HEK293 (cell line): ENCODE results near the gene STK11.

ENCODE experiments used
- ZBTB1 ChIP-seq: fragments of 450-650 bp; formaldehyde crosslinking; IDR thresholded peaks from 2 replicates; pipeline ENCODE4 v1.5.1; 2016; ENCODE audit warnings: missing biosample characterization, missing genetic modification characterization
- ZEB2 ChIP-seq: fragments of 450-650 bp; formaldehyde crosslinking; IDR thresholded peaks from 2 replicates; pipeline ENCODE4 v1.5.1; 2016; ENCODE audit warnings: missing biosample characterization, missing genetic modification characterization
- ZFHX2 ChIP-seq: fragments of 450-650 bp; formaldehyde crosslinking; conservative IDR thresholded peaks from 2 replicates; pipeline ENCODE4 v1.5.1; 2016; ENCODE audit warnings: missing biosample characterization, missing genetic modification characterization
- ZNF157 ChIP-seq: fragments of 450-650 bp; formaldehyde crosslinking; IDR thresholded peaks from 2 replicates; pipeline ENCODE4 v1.5.1; 2016; ENCODE audit warnings: missing biosample characterization, missing genetic modification characterization
- ZNF169 ChIP-seq: fragments of 450-650 bp; formaldehyde crosslinking; IDR thresholded peaks from 2 replicates; pipeline ENCODE4 v1.5.1; 2016; ENCODE audit warnings: missing biosample characterization, missing genetic modification characterization
- ZNF24 ChIP-seq: fragments of 450-650 bp; formaldehyde crosslinking; IDR thresholded peaks from 2 replicates; pipeline ENCODE4 v1.5.1; 2016; ENCODE audit warnings: missing biosample characterization, missing genetic modification characterization
- ZNF248 ChIP-seq: fragments of 450-650 bp; formaldehyde crosslinking; IDR thresholded peaks from 2 replicates; pipeline ENCODE4 v1.5.1; 2017; ENCODE audit warnings: missing biosample characterization, missing genetic modification characterization
- ZNF302 ChIP-seq: fragments of 450-650 bp; formaldehyde crosslinking; IDR thresholded peaks from 2 replicates; pipeline ENCODE4 v1.5.1; 2016; ENCODE audit warnings: missing biosample characterization, missing genetic modification characterization, low read depth
- ZNF311 ChIP-seq: fragments of 450-650 bp; formaldehyde crosslinking; IDR thresholded peaks from 2 replicates; pipeline ENCODE4 v1.5.1; 2017; ENCODE audit warnings: missing biosample characterization, missing genetic modification characterization, borderline replicate concordance
- ZNF324 ChIP-seq: fragments of 450-650 bp; formaldehyde crosslinking; IDR thresholded peaks from 2 replicates; pipeline ENCODE4 v1.5.1; 2016; ENCODE audit warnings: missing biosample characterization, missing genetic modification characterization
- ZNF341 ChIP-seq: fragments of 450-650 bp; formaldehyde crosslinking; IDR thresholded peaks from 2 replicates; pipeline ENCODE4; 2016; ENCODE audit warnings: low read depth, missing biosample characterization, missing genetic modification characterization
- ZNF37A ChIP-seq: fragments of 450-650 bp; IDR thresholded peaks from 2 replicates; pipeline ENCODE4 v1.5.1; 2018; ENCODE audit warnings: missing biosample characterization, missing genetic modification characterization
- ZNF394 ChIP-seq: fragments of 450-650 bp; formaldehyde crosslinking; IDR thresholded peaks from 2 replicates; pipeline ENCODE4 v1.5.1; 2016; ENCODE audit warnings: missing biosample characterization, missing genetic modification characterization, mild to moderate bottlenecking, moderate library complexity, borderline replicate concordance
- ZNF529 ChIP-seq: fragments of 450-650 bp; formaldehyde crosslinking; IDR thresholded peaks from 2 replicates; pipeline ENCODE4 v1.5.1; 2017; ENCODE audit warnings: missing genetic modification characterization, missing biosample characterization; ENCODE audit not compliant: insufficient replicate concordance
- ZNF560 ChIP-seq: fragments of 450-650 bp; formaldehyde crosslinking; IDR thresholded peaks from 2 replicates; pipeline ENCODE4 v1.5.1; 2017; ENCODE audit warnings: missing biosample characterization, missing genetic modification characterization, borderline replicate concordance
- ZNF610 ChIP-seq: fragments of 450-650 bp; formaldehyde crosslinking; IDR thresholded peaks from 2 replicates; pipeline ENCODE4 v1.5.1; 2016; ENCODE audit warnings: missing biosample characterization, missing genetic modification characterization, borderline replicate concordance
- ZNF626 ChIP-seq: fragments of 450-650 bp; sonication (Bioruptor Pico); formaldehyde crosslinking; IDR thresholded peaks from 2 replicates; pipeline ENCODE4 v1.5.1; 2018; ENCODE audit warnings: missing biosample characterization, missing genetic modification characterization, inconsistent platforms
- ZNF629 ChIP-seq: fragments of 450-650 bp; formaldehyde crosslinking; IDR thresholded peaks from 2 replicates; pipeline ENCODE4 v1.5.1; 2017; ENCODE audit warnings: missing biosample characterization, missing genetic modification characterization
- ZNF76 ChIP-seq: fragments of 450-650 bp; formaldehyde crosslinking; IDR thresholded peaks from 2 replicates; pipeline ENCODE4; 2016; ENCODE audit warnings: low read depth, missing biosample characterization, missing genetic modification characterization, borderline replicate concordance
- ZXDB ChIP-seq: fragments of 450-650 bp; formaldehyde crosslinking; IDR thresholded peaks from 2 replicates; pipeline ENCODE4 v1.5.1; 2016; ENCODE audit warnings: missing biosample characterization, missing genetic modification characterization
- TF ChIP-seq, protein P1 (sequence below): fragments of 450-650 bp; formaldehyde crosslinking; IDR thresholded peaks from 2 replicates; pipeline ENCODE4 v1.5.1; 2016; ENCODE audit warnings: missing biosample characterization, missing genetic modification characterization
- TF ChIP-seq, protein P2 (sequence below): fragments of 450-650 bp; formaldehyde crosslinking; IDR thresholded peaks from 2 replicates; pipeline ENCODE4 v1.5.1; 2016; ENCODE audit warnings: missing biosample characterization, missing genetic modification characterization
- TF ChIP-seq, protein P3 (sequence below): fragments of 450-650 bp; formaldehyde crosslinking; optimal IDR thresholded peaks from 2 replicates; pipeline ENCODE3; 2016; ENCODE audit warnings: missing biosample characterization, mild to moderate bottlenecking, missing genetic modification characterization
- TF ChIP-seq, protein P4 (sequence below): fragments of 450-650 bp; formaldehyde crosslinking; IDR thresholded peaks from 2 replicates; pipeline ENCODE4 v1.5.1; 2016; ENCODE audit warnings: missing biosample characterization, missing genetic modification characterization
- TF ChIP-seq, protein P5 (sequence below): fragments of 450-650 bp; formaldehyde crosslinking; IDR thresholded peaks from 2 replicates; pipeline ENCODE4 v1.5.1; 2016; ENCODE audit warnings: missing biosample characterization, missing genetic modification characterization, low read depth
- TF ChIP-seq, protein P6 (sequence below): fragments of 450-650 bp; formaldehyde crosslinking; IDR thresholded peaks from 2 replicates; pipeline ENCODE4 v1.5.1; 2016; ENCODE audit warnings: missing biosample characterization, missing genetic modification characterization
- TF ChIP-seq, protein P7 (sequence below): fragments of 450-650 bp; formaldehyde crosslinking; IDR thresholded peaks from 2 replicates; pipeline ENCODE4 v1.5.1; 2016; ENCODE audit warnings: missing biosample characterization, missing genetic modification characterization

The STK11 gene

DNA sequence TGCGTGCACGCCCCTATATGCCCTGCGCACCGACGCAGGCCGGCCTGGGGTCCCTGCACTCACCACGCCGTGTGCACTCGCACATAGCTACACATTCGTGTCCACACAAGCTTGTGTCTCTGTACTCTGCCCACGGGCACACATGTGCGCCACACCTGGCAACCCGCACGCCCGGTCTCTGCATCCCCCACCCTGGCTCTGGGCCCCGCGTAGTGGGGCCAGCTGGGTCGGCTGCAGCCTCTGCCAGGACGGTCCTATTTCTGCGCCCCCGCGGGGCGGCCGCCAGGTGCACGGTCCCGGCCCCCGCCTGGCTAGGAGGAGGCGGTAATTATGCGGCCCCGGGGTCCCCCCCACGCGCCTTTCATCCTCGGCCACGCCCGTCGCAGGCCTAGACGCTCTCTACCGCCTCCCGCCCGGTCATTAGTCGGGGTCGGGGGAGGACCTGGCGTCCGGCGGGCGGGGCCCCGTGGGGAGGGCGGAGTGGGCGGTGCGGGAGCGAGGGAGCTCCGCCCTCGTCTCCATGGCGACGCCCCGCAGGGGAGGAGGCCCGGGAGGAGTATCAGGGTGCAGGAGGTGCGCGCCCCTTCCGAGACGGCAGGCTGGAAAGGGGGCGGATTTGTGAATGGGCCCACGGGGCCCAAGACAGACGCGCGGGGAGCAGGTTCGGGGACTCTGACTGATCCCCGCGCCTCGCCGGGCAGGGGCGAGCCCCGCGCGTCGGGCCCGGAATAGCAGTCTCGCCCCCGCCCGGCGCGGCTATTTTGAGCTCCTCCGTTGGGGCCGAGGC, 60.7 kb downstream of the STK11 start (continued):
- TF ChIP-seq ZEB2 (tag by site-specific recombination) (peak; percentile 74), ZNF24 (tag by site-specific recombination) (no peak), ZNF341 (tag by site-specific recombination) (peak; percentile 84), ZNF302 (tag by site-specific recombination) (no peak), ZNF394 (tag by site-specific recombination) (peak; percentile 20; the same call in 1 of the 2 replicates), ZNF169 (no peak), ZBTB1 (tag by site-specific recombination) (no peak), ZNF529 (tag by site-specific recombination) (no peak), ZNF626 (no peak), ZNF76 (tag by site-specific recombination) (no peak; the same call in 1 of the 2 replicates), ZNF157 (tag by site-specific recombination) (no peak), ZNF311 (tag by site-specific recombination) (no peak), ZXDB (tag by site-specific recombination) (peak; percentile 33), ZNF629 (peak; percentile 31), ZNF248 (no peak), ZNF37A (no peak), ZNF560 (tag by site-specific recombination) (no peak), ZNF610 (tag by site-specific recombination) (no peak), ZNF324 (tag by site-specific recombination) (no peak), ZFHX2 (tag by site-specific recombination) (peak; percentile 98)
- TF ChIP-seq, protein P1, sequence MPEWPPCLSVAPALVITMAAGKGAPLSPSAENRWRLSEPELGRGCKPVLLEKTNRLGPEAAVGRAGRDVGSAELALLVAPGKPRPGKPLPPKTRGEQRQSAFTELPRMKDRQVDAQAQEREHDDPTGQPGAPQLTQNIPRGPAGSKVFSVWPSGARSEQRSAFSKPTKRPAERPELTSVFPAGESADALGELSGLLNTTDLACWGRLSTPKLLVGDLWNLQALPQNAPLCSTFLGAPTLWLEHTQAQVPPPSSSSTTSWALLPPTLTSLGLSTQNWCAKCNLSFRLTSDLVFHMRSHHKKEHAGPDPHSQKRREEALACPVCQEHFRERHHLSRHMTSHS (tag by site-specific recombination) = no peak
- TF ChIP-seq, protein P2, sequence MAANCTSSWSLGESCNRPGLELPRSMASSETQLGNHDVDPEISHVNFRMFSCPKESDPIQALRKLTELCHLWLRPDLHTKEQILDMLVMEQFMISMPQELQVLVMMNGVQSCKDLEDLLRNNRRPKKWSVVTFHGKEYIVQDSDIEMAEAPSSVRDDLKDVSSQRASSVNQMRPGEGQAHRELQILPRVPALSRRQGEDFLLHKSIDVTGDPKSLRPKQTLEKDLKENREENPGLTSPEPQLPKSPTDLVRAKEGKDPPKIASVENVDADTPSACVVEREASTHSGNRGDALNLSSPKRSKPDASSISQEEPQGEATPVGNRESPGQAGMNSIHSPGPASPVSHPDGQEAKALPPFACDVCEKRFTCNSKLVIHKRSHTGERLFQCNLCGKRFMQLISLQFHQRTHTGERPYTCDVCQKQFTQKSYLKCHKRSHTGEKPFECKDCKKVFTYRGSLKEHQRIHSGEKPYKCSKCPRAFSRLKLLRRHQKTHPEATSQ (tag by site-specific recombination) = no peak
- TF ChIP-seq, protein P3, sequence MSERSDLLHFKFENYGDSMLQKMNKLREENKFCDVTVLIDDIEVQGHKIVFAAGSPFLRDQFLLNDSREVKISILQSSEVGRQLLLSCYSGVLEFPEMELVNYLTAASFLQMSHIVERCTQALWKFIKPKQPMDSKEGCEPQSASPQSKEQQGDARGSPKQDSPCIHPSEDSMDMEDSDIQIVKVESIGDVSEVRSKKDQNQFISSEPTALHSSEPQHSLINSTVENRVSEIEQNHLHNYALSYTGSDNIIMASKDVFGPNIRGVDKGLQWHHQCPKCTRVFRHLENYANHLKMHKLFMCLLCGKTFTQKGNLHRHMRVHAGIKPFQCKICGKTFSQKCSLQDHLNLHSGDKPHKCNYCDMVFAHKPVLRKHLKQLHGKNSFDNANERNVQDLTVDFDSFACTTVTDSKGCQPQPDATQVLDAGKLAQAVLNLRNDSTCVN = peak; percentile 82
- TF ChIP-seq, protein P4, sequence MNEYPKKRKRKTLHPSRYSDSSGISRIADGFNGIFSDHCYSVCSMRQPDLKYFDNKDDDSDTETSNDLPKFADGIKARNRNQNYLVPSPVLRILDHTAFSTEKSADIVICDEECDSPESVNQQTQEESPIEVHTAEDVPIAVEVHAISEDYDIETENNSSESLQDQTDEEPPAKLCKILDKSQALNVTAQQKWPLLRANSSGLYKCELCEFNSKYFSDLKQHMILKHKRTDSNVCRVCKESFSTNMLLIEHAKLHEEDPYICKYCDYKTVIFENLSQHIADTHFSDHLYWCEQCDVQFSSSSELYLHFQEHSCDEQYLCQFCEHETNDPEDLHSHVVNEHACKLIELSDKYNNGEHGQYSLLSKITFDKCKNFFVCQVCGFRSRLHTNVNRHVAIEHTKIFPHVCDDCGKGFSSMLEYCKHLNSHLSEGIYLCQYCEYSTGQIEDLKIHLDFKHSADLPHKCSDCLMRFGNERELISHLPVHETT = no peak
- TF ChIP-seq, protein P5, sequence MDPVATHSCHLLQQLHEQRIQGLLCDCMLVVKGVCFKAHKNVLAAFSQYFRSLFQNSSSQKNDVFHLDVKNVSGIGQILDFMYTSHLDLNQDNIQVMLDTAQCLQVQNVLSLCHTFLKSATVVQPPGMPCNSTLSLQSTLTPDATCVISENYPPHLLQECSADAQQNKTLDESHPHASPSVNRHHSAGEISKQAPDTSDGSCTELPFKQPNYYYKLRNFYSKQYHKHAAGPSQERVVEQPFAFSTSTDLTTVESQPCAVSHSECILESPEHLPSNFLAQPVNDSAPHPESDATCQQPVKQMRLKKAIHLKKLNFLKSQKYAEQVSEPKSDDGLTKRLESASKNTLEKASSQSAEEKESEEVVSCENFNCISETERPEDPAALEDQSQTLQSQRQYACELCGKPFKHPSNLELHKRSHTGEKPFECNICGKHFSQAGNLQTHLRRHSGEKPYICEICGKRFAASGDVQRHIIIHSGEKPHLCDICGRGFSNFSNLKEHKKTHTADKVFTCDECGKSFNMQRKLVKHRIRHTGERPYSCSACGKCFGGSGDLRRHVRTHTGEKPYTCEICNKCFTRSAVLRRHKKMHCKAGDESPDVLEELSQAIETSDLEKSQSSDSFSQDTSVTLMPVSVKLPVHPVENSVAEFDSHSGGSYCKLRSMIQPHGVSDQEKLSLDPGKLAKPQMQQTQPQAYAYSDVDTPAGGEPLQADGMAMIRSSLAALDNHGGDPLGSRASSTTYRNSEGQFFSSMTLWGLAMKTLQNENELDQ (tag by site-specific recombination) = no peak
- TF ChIP-seq, protein P6, sequence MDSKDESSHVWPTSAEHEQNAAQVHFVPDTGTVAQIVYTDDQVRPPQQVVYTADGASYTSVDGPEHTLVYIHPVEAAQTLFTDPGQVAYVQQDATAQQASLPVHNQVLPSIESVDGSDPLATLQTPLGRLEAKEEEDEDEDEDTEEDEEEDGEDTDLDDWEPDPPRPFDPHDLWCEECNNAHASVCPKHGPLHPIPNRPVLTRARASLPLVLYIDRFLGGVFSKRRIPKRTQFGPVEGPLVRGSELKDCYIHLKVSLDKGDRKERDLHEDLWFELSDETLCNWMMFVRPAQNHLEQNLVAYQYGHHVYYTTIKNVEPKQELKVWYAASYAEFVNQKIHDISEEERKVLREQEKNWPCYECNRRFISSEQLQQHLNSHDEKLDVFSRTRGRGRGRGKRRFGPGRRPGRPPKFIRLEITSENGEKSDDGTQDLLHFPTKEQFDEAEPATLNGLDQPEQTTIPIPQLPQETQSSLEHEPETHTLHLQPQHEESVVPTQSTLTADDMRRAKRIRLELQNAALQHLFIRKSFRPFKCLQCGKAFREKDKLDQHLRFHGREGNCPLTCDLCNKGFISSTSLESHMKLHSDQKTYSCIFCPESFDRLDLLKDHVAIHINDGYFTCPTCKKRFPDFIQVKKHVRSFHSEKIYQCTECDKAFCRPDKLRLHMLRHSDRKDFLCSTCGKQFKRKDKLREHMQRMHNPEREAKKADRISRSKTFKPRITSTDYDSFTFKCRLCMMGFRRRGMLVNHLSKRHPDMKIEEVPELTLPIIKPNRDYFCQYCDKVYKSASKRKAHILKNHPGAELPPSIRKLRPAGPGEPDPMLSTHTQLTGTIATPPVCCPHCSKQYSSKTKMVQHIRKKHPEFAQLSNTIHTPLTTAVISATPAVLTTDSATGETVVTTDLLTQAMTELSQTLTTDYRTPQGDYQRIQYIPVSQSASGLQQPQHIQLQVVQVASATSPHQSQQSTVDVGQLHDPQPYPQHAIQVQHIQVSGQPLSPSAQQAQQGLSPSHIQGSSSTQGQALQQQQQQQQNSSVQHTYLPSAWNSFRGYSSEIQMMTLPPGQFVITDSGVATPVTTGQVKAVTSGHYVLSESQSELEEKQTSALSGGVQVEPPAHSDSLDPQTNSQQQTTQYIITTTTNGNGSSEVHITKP (tag by site-specific recombination) = peak; percentile 98
- TF ChIP-seq, protein P7, sequence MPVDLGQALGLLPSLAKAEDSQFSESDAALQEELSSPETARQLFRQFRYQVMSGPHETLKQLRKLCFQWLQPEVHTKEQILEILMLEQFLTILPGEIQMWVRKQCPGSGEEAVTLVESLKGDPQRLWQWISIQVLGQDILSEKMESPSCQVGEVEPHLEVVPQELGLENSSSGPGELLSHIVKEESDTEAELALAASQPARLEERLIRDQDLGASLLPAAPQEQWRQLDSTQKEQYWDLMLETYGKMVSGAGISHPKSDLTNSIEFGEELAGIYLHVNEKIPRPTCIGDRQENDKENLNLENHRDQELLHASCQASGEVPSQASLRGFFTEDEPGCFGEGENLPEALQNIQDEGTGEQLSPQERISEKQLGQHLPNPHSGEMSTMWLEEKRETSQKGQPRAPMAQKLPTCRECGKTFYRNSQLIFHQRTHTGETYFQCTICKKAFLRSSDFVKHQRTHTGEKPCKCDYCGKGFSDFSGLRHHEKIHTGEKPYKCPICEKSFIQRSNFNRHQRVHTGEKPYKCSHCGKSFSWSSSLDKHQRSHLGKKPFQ (tag by site-specific recombination) = no peak
